A549 (cell line): ENCODE data around the gene DSCAM. TPM values are rescaled to one million over a fixed set of nuclear protein-coding genes. Genes with fewer than 3 reads are reported as not detected.

ENCODE experiments used
- ATAC-seq, 2 experiments: fragments of 200-7000 bp in 1 of 2; fragments of >200 bp in 1 of 2; cut with Nextera tagmentation in 1 of 2; cut with Tn5 transposase in 1 of 2; 3 replicates each; pipeline versions ENCODE4 v1.8.0 to v1.9.1; 2018 to 2020; ENCODE audit warnings: mild to moderate bottlenecking in 1 of 2, moderate library complexity in 1 of 2
- CTCF ChIA-PET: fragments of 300-600 bp; sonication (Branson Sonifier 250); formaldehyde crosslinking; extraction: SDS; loops from one replicate; lab custom pipeline; 2021; ENCODE audit warnings: antibody characterized with exemption, inconsistent platforms; lab: Yijun Ruan, JAX
- POLR2A ChIA-PET: fragments of 350-600 bp; formaldehyde crosslinking; extraction: SDS; loops from one replicate; lab custom pipeline; 2021; ENCODE audit warnings: antibody characterized with exemption, inconsistent platforms; lab: Yijun Ruan, JAX
- DNase-seq, 2 experiments: peaks; one replicate each; pipeline versions ENCODE4 v3.0.0 to v3.0.0-alpha.2; 2011 to 2016; ENCODE audit warnings: low read depth in 1 of 2, low spot score in 1 of 2
- FAIRE-seq: peaks from 2 replicates; lab custom pipeline; 2011; peaks lifted over from hg19 to GRCh38; lab: Jason Lieb, UNC
- H3K27ac ChIP-seq, 2 experiments: fragments of >200 bp; sonication (Bioruptor Twin); formaldehyde crosslinking; 3 replicates each; pipeline ENCODE4 v1.5.1; 2016 to 2017
- H3K4me1 ChIP-seq: fragments of >200 bp; sonication (Bioruptor Twin); formaldehyde crosslinking; 3 replicates; pipeline ENCODE4 v1.6.1; 2016
- H3K4me2 ChIP-seq: fragments of >200 bp; sonication (Bioruptor Twin); formaldehyde crosslinking; 3 replicates; pipeline ENCODE4 v1.6.1; 2016
- H3K4me3 ChIP-seq: fragments of >200 bp; sonication (Bioruptor Twin); formaldehyde crosslinking; 3 replicates; pipeline ENCODE4 v1.5.1; 2016
- H3K9me3 ChIP-seq: fragments of >200 bp; sonication (Bioruptor Twin); formaldehyde crosslinking; 3 replicates; pipeline ENCODE4 v1.6.1; 2016
- CBX8 ChIP-seq: fragments of 200-600 bp; sonication (generic); IDR thresholded peaks from 2 replicates; pipeline ENCODE4 v1.6.1; 2016
- CEBPB ChIP-seq, 2 experiments: fragments of >200 bp in 1 of 2; sonication (Bioruptor Twin) in 1 of 2; formaldehyde crosslinking in 1 of 2; IDR thresholded peaks; 2 replicates each; pipeline ENCODE4 v1.6.1; 2012 to 2016
- CHD2 ChIP-seq: fragments of 150-350 bp; IDR thresholded peaks from 2 replicates; pipeline ENCODE4 v1.6.1; 2014; ENCODE audit warnings: low read length; ENCODE audit not compliant: partially characterized antibody
- CTCF ChIP-seq: fragments of >200 bp; sonication (Bioruptor Twin); formaldehyde crosslinking; IDR thresholded peaks from 3 replicates; pipeline ENCODE4 v1.5.1; 2016
- E2F6 ChIP-seq: IDR thresholded peaks from 2 replicates; pipeline ENCODE4 v1.6.1; 2012; ENCODE audit warnings: low read depth, borderline replicate concordance
- EHMT2 ChIP-seq: fragments of 200-600 bp; sonication (generic); IDR thresholded peaks from 2 replicates; pipeline ENCODE4 v1.6.1; 2016; ENCODE audit warnings: antibody characterized with exemption, low read depth, mild to moderate bottlenecking, moderate library complexity
- EP300 ChIP-seq, 2 experiments: fragments of >200 bp; sonication (Bioruptor Twin); formaldehyde crosslinking; IDR thresholded peaks; 2 replicates in 1 of 2; 3 replicates in 1 of 2; pipeline ENCODE4 v1.6.1; 2016 to 2017
- ESRRA ChIP-seq: fragments of 150-350 bp; IDR thresholded peaks from 2 replicates; pipeline ENCODE4 v1.6.1; 2014; ENCODE audit warnings: mild to moderate bottlenecking, low read length, borderline replicate concordance
- FOXS1 ChIP-seq: fragments of 250-450 bp; sonication (Bioruptor Pico); IDR thresholded peaks from 2 replicates; pipeline ENCODE4 v1.5.0; 2020; ENCODE audit warnings: mild to moderate bottlenecking, moderate library complexity
- HOXA7 ChIP-seq: fragments of 250-450 bp; sonication (Bioruptor Pico); IDR thresholded peaks from 2 replicates; pipeline ENCODE4 v1.5.0; 2020; ENCODE audit warnings: mild to moderate bottlenecking, moderate library complexity
- HOXB13 ChIP-seq: fragments of 250-450 bp; sonication (Bioruptor Pico); IDR thresholded peaks from 2 replicates; pipeline ENCODE4 v1.5.0; 2020; ENCODE audit warnings: low read depth, mild to moderate bottlenecking, moderate library complexity
- JUNB ChIP-seq: fragments of >200 bp; sonication (Bioruptor Twin); formaldehyde crosslinking; IDR thresholded peaks from 2 replicates; pipeline ENCODE4 v1.6.1; 2016
- KDM5A ChIP-seq: fragments of 200-600 bp; sonication (generic); IDR thresholded peaks from 2 replicates; pipeline ENCODE4 v1.6.1; 2016; ENCODE audit warnings: antibody characterized with exemption, mild to moderate bottlenecking
- MAFK ChIP-seq: fragments of 450-650 bp; IDR thresholded peaks from 2 replicates; pipeline ENCODE4 v1.6.1; 2014; ENCODE audit not compliant: partially characterized antibody
- PBX3 ChIP-seq: IDR thresholded peaks from 2 replicates; pipeline ENCODE4 v1.6.1; 2012
- REST ChIP-seq: fragments of 200-600 bp; sonication (generic); IDR thresholded peaks from 2 replicates; pipeline ENCODE4 v1.6.1; 2016; ENCODE audit warnings: antibody characterized with exemption, mild to moderate bottlenecking, moderate library complexity
- SMC3 ChIP-seq: fragments of >200 bp; sonication (Bioruptor Twin); formaldehyde crosslinking; IDR thresholded peaks from 3 replicates; pipeline ENCODE4 v1.6.1; 2018; ENCODE audit warnings: inconsistent platforms
- TFCP2L1 ChIP-seq: fragments of 250-450 bp; sonication (Bioruptor Pico); IDR thresholded peaks from 2 replicates; pipeline ENCODE4 v1.5.0; 2021; ENCODE audit warnings: mild to moderate bottlenecking
- ZC3H11A ChIP-seq: fragments of 450-650 bp; IDR thresholded peaks from 2 replicates; pipeline ENCODE4 v1.6.1; 2014; ENCODE audit warnings: antibody characterized with exemption, mild to moderate bottlenecking
- ZSCAN20 ChIP-seq: fragments of 250-450 bp; sonication (Bioruptor Pico); IDR thresholded peaks from 2 replicates; pipeline ENCODE4 v1.8.0; 2022; ENCODE audit warnings: mild to moderate bottlenecking, moderate library complexity
- WGBS: methylation state at CpG from one replicate; pipeline ENCODE4 v1.1.6; 2017; ENCODE audit errors: missing lambda C conversion rate; 5-methylcytosine and 5-hydroxymethylcytosine counted together
- polyA plus RNA-seq, 4 experiments: library from polyadenylated mRNA; depleted of rRNA in 3 of 4; stranded (reverse); fragments of >200 nt; fragmentation: RNase III in 1 of 4; extraction: RNeasy Plus Mini Kit Qiagen cat#74134 plus additional on column Dnase treatment in 1 of 4; gene quantifications; 2 replicates in 3 of 4; 3 replicates in 1 of 4; pipeline ENCODE4 v1.2.3, GENCODE V29; 2011 to 2017

DSCAM gene
- polyA plus RNA-seq, 2 of the 4 experiments (the other 2 are of a cell fraction): not detected

- CTCF ChIA-PET: no interaction called here
- H3K27ac ChIP-seq: no peak overlapping the region
- TF ChIP-seq ESRRA (no peak), FOXS1 (CRISPR knock-in tag) (no peak), MAFK (no peak), TFCP2L1 (CRISPR knock-in tag) (no peak), CBX8 (no peak), HOXA7 (CRISPR knock-in tag) (no peak), E2F6 (no peak), CEBPB (IDR thresholded peaks at IDR 0.05) (no peak), CTCF (no peak), ZC3H11A (no peak), CHD2 (no peak), ZSCAN20 (CRISPR knock-in tag) (no peak), JUNB (no peak), PBX3 (no peak)
- ATAC-seq: no peak
- no peak for DNase-seq
- no peaks in the 10 kb centered on the region for H3K4me1 ChIP-seq
- no peak overlapping the region for H3K4me3 ChIP-seq
- WGBS: 65% methylated on average over 19 of the region's 27 CpGs
- no peaks in the 10 kb centered on the region for H3K9me3 ChIP-seq
- no peak for FAIRE-seq
- H3K4me2 ChIP-seq: no peak overlapping the region
- POLR2A ChIA-PET: no interaction called here
These were observed 269.5 kb downstream of the DSCAM start for GRCh38 chr21:40577285-40578043.

GRCh38 chr21:40575976-40576375, 271.0 kb downstream of the DSCAM start:
- H3K27ac ChIP-seq: no peak overlapping the region
- no peak overlapping the region for H3K4me2 ChIP-seq
- no peak for DNase-seq
- CTCF ChIA-PET: no interaction called here
- no peak overlapping the region for H3K4me3 ChIP-seq
- H3K9me3 ChIP-seq: no peaks in the 10 kb centered on the region
- POLR2A ChIA-PET: no interaction called here
- ATAC-seq: no peak
- FAIRE-seq: no peak
- H3K4me1 ChIP-seq: no peaks in the 10 kb centered on the region
- TF ChIP-seq KDM5A (no peak), EP300 (IDR thresholded peaks at IDR 0.05) (no peak), E2F6 (no peak), HOXB13 (CRISPR knock-in tag) (no peak), ESRRA (no peak)
- TF ChIP-seq, all 56 proteins: peak for 0

- WGBS: 11% methylated on average over 7 of the region's 7 CpGs
- POLR2A ChIA-PET: no interaction called here
- ATAC-seq: no peak
These were observed 277.6 kb downstream of the DSCAM start for GRCh38 chr21:40569357-40569756.

More at GRCh38 chr21:40569357-40569756, 277.6 kb downstream of the DSCAM start:
- no peak for FAIRE-seq
- Histone ChIP-seq H3K4me3 (no peak overlapping the region), H3K4me2 (no peak overlapping the region), H3K27ac (no peak overlapping the region), H3K4me1 (no peaks in the 10 kb centered on the region), H3K9me3 (no peaks in the 10 kb centered on the region)
- DNase-seq: no peak
- CTCF ChIA-PET: no interaction called here
- TF ChIP-seq EP300 (IDR thresholded peaks at IDR 0.05) (no peak), SMC3 (no peak), TFCP2L1 (CRISPR knock-in tag) (no peak), REST (no peak), KDM5A (no peak), EHMT2 (no peak)
